Brain microvascular endothelial cell (primary cell): Measurements from ENCODE around the gene SERINC5.
"Not testable (repeated sequence)": the region's sequence is repeated elsewhere in the genome, so short reads cannot be mapped to it uniquely, and the experiment has no call there.

ENCODE experiments used
- DNase-seq: peaks from one replicate; pipeline ENCODE4 v3.0.0-alpha.2; 2020
- H3K27ac ChIP-seq: fragments of 250-450 bp; sonication (Bioruptor Pico); 2 replicates; pipeline ENCODE4 v1.5.1; 2020; ENCODE audit warnings: mild to moderate bottlenecking, moderate library complexity
- H3K27me3 ChIP-seq: fragments of 250-450 bp; sonication (Bioruptor Pico); replicated peaks from 2 replicates; pipeline ENCODE4 v1.5.1; 2020; ENCODE audit warnings: mild to moderate bottlenecking
- H3K36me3 ChIP-seq: fragments of 250-450 bp; sonication (Bioruptor Pico); replicated peaks from 2 replicates; pipeline ENCODE4 v1.5.1; 2020; ENCODE audit warnings: mild to moderate bottlenecking
- H3K4me3 ChIP-seq: 2 replicates; pipeline ENCODE4 v1.5.1; 2011; ENCODE audit warnings: low read depth, mild to moderate bottlenecking, control low read depth, low read length, moderate library complexity
- CTCF ChIP-seq: IDR thresholded peaks from 2 replicates; pipeline ENCODE4 v1.5.1; 2011; ENCODE audit warnings: low read depth, mild to moderate bottlenecking, moderate library complexity, low read length, control low read depth, inconsistent platforms; ENCODE audit errors: missing control alignments
- in situ Hi-C: cut with HindIII; loops from 2 replicates; pipeline ENCODE4 v1.10.0; 2017; ENCODE audit warnings: low sequenced_read_pairs, low pct_ligation_motif_present

SERINC5 gene

GRCh38 chr5:80255811-80256712, at the start of gene SERINC5:
Gene SERINC5 (minus strand): TSS chr5:80256048. CDS start chr5:80255922, 126 bp downstream.
- Histone ChIP-seq H3K27me3 (no peaks in the 10 kb centered on the region), H3K36me3 (no peaks in the 10 kb centered on the region), H3K27ac (peak within 1 kb of the TSS; percentile 93), H3K4me3 (peak within 1 kb of the TSS; percentile 74)
- TF ChIP-seq CTCF, result no peak
- DNase-seq, result peak; percentile 55
- in situ Hi-C loops, result no loop called here

GRCh38 chr5:80302636-80303035, 46.8 kb upstream of the SERINC5 start:
- in situ Hi-C loops, result no loop called here
- no peak overlapping the region for H3K4me3 ChIP-seq

DNA sequence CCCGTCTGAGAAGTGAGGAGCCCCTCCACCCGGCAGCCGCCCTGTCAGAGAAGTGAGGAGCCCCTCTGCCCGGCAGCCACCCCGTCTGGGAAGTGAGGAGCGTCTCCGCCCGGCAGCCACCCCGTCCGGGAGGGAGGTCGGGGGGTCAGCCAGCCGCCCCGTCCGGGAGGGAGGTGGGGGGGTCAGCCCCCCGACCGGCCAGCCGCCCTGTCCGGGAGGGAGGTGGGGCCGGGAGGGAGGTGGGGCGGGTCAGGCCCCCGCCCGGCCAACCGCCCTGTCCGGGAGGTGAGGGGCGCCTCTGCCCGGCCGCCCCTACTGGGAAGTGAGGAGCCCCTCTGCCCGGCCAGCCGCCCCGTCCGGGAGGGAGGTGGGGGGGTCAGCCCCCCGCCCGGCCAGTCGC, 45.5 kb upstream of the SERINC5 start:
- H3K27me3 ChIP-seq, in situ Hi-C loops, DNase-seq, H3K27ac ChIP-seq, H3K4me3 ChIP-seq, H3K36me3 ChIP-seq: not testable (repeated sequence)

More at GRCh38 chr5:80302636-80303035, 46.8 kb upstream of the SERINC5 start:
- no peak for TF ChIP-seq CTCF
- H3K27me3 ChIP-seq, result no peaks in the 10 kb centered on the region
- no peaks in the 10 kb centered on the region for H3K36me3 ChIP-seq
- no peak overlapping the region for H3K27ac ChIP-seq
- no peak for DNase-seq

DNA sequence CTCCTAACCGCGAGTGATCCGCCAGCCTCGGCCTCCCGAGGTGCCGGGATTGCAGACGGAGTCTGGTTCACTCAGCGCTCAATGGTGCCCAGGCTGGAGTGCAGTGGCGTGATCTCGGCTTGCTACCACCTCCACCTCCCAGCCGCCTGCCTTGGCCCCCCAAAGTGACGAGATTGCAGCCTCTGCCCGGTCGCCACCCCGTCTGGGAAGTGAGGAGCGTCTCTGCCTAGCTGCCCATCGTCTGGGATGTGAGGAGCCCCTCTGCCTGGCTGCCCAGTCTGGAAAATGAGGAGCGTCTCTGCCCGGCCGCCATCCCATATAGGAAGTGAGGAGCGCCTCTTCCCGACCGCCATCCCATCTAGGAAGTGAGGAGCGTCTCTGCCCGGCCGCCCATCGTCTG, 44.9 kb upstream of the SERINC5 start:
- H3K4me3 ChIP-seq, DNase-seq, H3K36me3 ChIP-seq, in situ Hi-C loops, H3K27ac ChIP-seq, H3K27me3 ChIP-seq: not testable (repeated sequence)

- Histone ChIP-seq H3K4me3 (no peak overlapping the region), H3K27me3 (no peaks in the 10 kb centered on the region), H3K27ac (no peak overlapping the region), H3K36me3 (no peaks in the 10 kb centered on the region)
- TF ChIP-seq CTCF, result no peak
- DNase-seq, result no peak
- in situ Hi-C loops, result no loop called here
These were observed 44.3 kb upstream of the SERINC5 start for GRCh38 chr5:80300125-80300524.

GRCh38 chr5:80299601-80300000, 43.8 kb upstream of the SERINC5 start:
- Histone ChIP-seq H3K4me3 (no peak overlapping the region), H3K27ac (no peak overlapping the region), H3K27me3 (no peaks in the 10 kb centered on the region), H3K36me3 (no peaks in the 10 kb centered on the region)
- no peak for DNase-seq
- no peak for TF ChIP-seq CTCF
- in situ Hi-C loops, result no loop called here

GRCh38 chr5:80296121-80296520, 40.3 kb upstream of the SERINC5 start:
- no peak for DNase-seq
- no peaks in the 10 kb centered on the region for H3K27me3 ChIP-seq
- in situ Hi-C loops, result no loop called here
- H3K27ac ChIP-seq, result no peak overlapping the region
- no peak overlapping the region for H3K4me3 ChIP-seq
- H3K36me3 ChIP-seq, result no peaks in the 10 kb centered on the region
- TF ChIP-seq CTCF, result no peak
